ENCODE measurements around the gene GNB3. TPM values are rescaled to one million over a fixed set of nuclear protein-coding genes. Genes with fewer than 3 reads are reported as not detected.
"Not testable (repeated sequence)": the region's sequence is repeated elsewhere in the genome, so short reads cannot be mapped to it uniquely, and the experiment has no call there.

The GNB3 gene
- total RNA-seq, 2 donors from 2014 or later: 0.83 to 1.5 TPM

DNA sequence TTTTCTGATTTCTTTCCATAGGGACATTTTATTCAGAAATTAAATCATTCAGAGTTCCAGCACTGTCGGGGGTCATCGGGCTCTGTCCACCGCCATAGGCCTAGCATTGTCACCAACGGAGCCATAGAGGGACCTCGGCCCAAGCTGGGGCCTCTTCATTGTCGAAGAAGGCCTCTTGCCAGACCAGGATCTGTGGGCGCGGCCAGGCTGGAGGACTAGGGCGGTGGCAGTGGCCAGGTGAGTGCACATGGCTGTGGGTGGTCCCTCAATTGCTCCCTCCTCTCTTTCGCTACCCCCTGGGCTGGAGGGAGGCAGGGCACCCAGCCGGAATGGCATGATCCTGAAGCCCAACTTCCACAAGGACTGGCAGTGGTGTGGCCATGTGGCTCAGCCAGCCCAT, 43.0 kb downstream of the GNB3 start:
- Histone ChIP-seq H3K27ac (no peak overlapping the region), H3K4me1 (no peaks in the 10 kb centered on the region), H3K4me3 (no peak overlapping the region), H3K36me3 (no peaks in the 10 kb centered on the region), H3K9me3 (no peaks in the 10 kb centered on the region), H3K27me3 (no peaks in the 10 kb centered on the region)
- TF ChIP-seq, protein P1, sequence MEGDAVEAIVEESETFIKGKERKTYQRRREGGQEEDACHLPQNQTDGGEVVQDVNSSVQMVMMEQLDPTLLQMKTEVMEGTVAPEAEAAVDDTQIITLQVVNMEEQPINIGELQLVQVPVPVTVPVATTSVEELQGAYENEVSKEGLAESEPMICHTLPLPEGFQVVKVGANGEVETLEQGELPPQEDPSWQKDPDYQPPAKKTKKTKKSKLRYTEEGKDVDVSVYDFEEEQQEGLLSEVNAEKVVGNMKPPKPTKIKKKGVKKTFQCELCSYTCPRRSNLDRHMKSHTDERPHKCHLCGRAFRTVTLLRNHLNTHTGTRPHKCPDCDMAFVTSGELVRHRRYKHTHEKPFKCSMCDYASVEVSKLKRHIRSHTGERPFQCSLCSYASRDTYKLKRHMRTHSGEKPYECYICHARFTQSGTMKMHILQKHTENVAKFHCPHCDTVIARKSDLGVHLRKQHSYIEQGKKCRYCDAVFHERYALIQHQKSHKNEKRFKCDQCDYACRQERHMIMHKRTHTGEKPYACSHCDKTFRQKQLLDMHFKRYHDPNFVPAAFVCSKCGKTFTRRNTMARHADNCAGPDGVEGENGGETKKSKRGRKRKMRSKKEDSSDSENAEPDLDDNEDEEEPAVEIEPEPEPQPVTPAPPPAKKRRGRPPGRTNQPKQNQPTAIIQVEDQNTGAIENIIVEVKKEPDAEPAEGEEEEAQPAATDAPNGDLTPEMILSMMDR (IDR thresholded peaks at IDR 0.05): no peak
- DNase-seq (ENCODE audit: low spot score): no peak

DNA sequence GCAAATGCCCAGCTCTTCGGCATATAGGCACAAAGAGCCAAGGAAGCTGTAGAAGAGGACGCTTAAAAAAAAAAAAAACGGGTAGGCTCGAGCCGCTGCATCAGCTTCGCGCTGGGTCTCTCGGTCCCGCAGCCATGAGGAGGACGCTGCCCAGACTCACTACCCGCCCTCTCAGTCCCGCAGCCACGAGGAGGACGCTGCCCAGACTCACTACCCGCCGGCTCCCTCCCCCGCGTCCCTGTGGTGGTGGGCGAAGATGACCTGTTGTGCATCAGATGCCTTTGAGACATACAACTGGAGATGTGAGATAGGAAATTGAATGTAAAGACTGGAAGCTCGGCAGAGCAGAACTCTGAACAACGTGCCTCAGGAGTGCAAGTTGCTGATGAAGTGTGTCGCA, 43.8 kb downstream of the GNB3 start:
- Histone ChIP-seq H3K27me3 (no peaks in the 10 kb centered on the region), H3K36me3 (no peaks in the 10 kb centered on the region), H3K9me3 (no peaks in the 10 kb centered on the region), H3K4me1 (no peaks in the 10 kb centered on the region), H3K27ac (no peak overlapping the region), H3K4me3 (no peak overlapping the region)
- TF ChIP-seq, protein P1 (IDR thresholded peaks at IDR 0.05): no peak
- no peak for DNase-seq (ENCODE audit: low spot score)

DNA sequence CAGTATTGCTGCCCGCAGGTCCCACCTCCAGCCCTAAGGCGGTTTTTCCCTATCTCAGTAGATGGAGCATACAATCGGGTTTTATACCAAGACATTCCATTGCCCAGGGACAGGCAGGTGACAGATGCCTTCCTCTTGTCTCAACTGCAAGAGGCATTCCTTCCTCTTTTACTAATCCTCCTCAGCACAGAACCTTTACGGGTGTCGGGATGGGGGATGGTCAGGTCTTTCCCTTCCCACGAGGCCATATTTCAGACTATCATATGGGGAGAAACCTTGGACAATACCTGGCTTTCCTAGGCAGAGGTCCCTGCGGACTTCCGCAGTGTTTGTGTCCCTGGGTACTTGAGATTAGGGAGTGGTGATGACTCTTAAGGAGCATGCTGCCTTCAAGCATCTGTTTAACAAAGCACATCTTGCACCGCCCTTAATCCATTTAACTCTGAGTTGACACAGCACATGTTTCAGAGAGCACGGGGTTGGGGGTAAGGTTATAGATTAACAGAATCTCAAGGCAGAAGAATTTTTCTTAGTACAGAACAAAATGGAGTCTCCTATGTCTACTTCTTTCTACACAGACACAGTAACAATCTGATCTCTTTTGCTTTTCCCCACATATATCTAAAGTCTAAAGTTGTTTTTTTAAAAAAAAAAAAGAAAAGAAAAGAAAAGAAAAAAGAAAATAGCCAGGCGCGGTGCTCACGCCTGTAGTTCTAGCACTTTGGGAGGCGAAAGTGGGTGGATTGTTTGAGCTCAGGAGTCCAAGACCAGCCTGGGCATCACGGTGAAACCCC, 45.7 kb downstream of the GNB3 start:
- H3K27ac ChIP-seq; H3K9me3 ChIP-seq; H3K4me3 ChIP-seq; DNase-seq (ENCODE audit: low spot score); H3K4me1 ChIP-seq; H3K36me3 ChIP-seq; H3K27me3 ChIP-seq: not testable (repeated sequence)

DNA sequence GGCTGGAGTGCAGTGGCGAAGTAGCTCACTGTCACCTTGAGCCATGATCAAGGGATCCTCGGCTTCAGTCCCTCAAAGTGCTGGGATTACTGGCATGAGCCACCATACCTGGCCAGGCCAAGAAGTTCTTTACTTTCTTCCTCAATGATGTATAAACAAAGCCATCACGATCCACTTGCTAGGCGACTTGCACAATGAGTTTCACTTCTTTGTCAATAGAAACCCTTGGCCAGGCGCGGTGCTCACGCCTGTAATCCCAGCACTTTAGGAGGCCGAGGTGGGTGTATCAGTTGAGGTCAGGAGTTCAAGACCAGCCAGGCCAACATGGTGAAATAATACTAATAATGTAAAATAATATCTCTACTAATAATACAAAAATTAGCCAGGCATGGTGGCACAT, 46.7 kb downstream of the GNB3 start:
- TF ChIP-seq, protein P1 (IDR thresholded peaks at IDR 0.05): no peak
- no peak for DNase-seq (ENCODE audit: low spot score)
- peaks cover 0 to 8% of the 10 kb centered on the region in 2 donors for H3K4me1 ChIP-seq
- H3K4me3 ChIP-seq: no peak overlapping the region
- no peak overlapping the region for H3K27ac ChIP-seq
- no peaks in the 10 kb centered on the region for H3K36me3 ChIP-seq
- no peaks in the 10 kb centered on the region for H3K27me3 ChIP-seq
- H3K9me3 ChIP-seq: no peaks in the 10 kb centered on the region

DNA sequence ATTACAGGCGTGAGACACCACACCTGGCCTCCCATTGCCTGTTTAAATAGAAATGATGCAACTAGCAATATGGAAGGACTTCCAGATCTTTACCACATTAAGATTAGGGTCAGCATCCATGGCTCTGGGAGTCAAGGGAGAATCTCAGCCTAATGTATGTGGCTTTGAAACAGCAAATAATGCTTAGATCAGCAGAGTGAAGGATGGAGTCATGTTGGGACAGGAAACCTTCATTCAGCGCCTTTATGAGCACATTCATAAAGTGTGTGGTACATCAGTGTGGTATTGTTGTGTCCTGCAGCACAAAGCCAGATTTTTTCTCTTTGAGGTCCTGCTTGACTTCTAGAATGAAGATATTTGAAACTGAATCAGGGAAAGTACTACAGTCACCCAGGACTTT, 47.6 kb downstream of the GNB3 start:
- no peak overlapping the region for H3K4me3 ChIP-seq
- H3K27me3 ChIP-seq: no peaks in the 10 kb centered on the region
- H3K9me3 ChIP-seq: no peaks in the 10 kb centered on the region
- DNase-seq (ENCODE audit: low spot score): no peak
- no peak overlapping the region for H3K27ac ChIP-seq
- H3K36me3 ChIP-seq: no peaks in the 10 kb centered on the region
- TF ChIP-seq, protein P1 (IDR thresholded peaks at IDR 0.05): no peak
- H3K4me1 ChIP-seq: peaks cover 0 to 8% of the 10 kb centered on the region in 2 donors

DNA sequence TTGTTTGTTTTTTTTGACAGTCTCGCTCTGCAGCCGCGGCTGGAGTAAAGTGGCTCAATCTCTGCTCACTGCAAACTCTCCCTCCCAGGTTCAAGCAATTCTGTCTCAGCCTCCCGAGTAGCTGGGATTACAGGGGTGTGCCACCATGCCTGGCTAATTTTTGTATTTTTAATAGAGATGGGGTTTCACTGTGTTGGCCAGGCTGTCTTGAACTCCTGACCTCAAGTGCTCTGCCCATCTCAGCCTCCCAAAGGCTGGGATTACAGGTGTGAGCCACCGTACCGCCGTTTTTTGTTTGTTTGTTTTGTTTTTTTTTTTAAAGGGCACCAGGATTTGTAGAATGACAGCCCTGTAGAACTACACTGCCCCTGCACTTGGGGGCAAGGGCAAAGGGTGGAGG, 48.1 kb downstream of the GNB3 start:
- H3K4me1 ChIP-seq; H3K27me3 ChIP-seq; H3K27ac ChIP-seq; DNase-seq (ENCODE audit: low spot score); H3K36me3 ChIP-seq; H3K9me3 ChIP-seq; H3K4me3 ChIP-seq: not testable (repeated sequence)

DNA sequence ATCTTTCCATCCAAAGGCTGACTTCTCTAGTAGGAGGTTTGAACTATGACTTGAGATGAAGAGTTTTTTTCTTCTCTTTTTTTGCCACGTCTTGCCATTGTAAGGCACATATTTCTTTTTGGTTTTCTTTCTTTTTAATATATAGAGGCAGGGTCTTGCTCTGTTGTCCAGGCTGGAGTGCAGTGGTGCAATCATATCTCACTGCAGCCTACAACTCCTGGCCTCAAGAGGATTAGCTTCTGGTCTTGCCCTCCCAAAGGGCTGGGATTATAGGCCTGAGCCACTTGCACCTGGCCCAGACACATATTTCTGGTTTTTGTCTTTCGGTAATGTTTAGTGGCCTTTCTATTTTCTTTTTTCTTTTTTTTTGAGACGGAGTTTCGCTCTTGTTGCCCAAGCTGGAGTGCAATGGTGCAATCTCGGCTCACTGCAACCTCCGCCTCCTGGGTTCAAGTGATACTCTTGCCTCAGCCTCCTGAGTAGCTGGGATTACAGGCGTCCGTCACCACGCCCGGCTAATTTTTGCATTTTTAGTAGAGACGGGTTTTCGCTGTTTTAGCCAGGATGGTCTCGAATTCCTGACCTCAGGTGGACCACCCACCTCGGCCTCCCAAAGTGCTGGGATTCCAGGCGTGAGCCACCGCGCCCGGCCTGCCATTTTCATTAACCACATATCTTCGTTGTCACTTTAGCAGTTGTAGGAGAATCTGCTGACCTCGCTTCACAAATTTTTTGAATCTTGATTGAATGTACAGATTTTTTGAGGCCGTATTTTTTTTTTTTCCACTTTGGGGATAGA, 49.2 kb downstream of the GNB3 start:
- DNase-seq (ENCODE audit: low spot score); H3K9me3 ChIP-seq; H3K27me3 ChIP-seq; H3K4me3 ChIP-seq; H3K36me3 ChIP-seq; H3K4me1 ChIP-seq: not testable (repeated sequence)
- peak overlapping the region; percentile 88 to 90 for H3K27ac ChIP-seq

All from right atrium auricular region (tissue), 2 donors.